HG02571 (cell line): ENCODE results near the gene NCAPD3.
A peak's percentile ranks its signal among the peaks of the same experiment; 100 is the strongest.

Experiments used
- ATAC-seq: cut with Tn5 transposase; IDR thresholded peaks from one replicate; pipeline ENCODE4 v1.9.1; 2021; ENCODE audit warnings: mild to moderate bottlenecking, moderate library complexity; ENCODE audit not compliant: unreplicated experiment

The NCAPD3 gene

DNA sequence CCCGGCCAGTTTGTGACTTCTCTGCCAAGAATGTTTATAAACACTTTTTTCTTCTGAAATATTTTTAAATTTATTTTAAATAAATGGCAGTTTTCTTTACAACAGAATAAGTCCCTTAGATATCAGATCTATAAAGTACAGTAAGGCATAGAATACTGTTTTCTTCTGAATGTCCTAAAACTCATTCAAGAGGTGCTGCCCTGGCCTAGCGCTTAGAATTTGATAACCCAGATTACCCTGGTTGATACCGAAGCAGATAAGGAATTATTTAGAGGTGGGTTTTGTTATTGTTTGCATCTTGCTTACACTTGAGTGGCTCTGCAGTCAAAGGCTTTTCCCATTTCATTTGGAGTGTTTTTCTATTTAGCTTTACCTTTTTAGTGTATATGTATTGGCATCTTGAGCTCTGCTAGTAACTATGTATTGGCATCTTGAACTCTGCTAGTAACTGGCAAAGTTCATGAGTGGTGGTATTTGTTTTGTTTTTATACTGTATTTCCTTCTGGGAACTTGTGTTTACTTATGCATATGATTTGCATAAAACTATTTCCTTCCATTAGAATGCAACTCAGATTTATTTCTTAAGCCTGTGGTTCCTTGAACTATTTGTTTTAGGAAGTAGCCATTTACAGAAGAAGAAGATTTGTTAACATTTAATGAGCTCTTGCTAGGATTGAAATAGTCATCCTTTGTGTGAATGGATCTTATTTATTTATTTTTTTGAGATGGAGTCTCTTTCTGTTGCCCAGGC is 30.8 kb upstream of the NCAPD3 start:
- no peak for ATAC-seq

- peak; percentile 99 for ATAC-seq
Observed at GRCh38 chr11:134253188-134253993, 29.6 kb upstream of the NCAPD3 start, which contains the start of the genes ACAD8 and THYN1. ACAD8 (plus strand) TSS chr11:134253568; CDS start chr11:134253601, 33 bp downstream. THYN1 (minus strand) TSS chr11:134253352; CDS start chr11:134252882, 470 bp downstream.

DNA sequence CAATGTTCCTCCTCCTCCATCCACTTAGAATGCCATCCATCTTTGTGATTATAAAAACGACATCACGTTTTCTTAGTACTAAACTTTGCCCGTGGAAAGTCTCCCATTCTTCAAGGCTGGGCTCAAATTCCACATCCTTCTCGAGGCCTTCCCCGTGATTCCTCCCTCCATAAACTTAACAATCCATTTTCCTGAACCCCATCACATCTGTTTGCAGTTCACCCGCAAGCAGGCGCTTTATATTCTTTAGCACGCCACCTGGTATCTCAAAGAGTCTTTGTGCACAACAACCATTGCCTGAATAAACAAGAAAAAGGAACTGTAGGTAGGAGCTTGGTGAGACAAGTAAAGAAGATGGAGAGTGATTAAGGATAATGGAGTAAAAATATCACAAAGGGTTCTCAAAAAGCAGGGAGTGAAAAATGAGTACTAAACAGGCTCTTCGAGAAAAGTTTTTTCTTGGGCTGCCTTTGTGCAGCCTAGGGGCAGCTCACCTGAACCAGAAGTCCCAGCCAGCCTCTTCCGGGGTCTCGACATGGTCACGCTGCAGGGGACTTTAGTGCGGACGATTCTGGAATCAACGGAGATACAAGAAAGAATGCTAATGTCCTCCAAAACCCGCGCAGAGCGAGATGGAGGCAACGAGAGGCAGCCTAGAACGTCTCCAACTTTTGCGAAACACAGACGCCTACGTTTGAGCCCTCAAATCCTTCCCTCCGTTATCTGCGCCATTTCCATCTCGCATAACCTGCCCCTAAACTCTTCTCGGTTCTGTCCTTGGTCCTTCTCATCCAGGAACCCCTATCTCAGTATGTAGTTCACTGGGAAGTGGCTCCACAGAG is 28.8 kb upstream of the NCAPD3 start:
- ATAC-seq: no peak

DNA sequence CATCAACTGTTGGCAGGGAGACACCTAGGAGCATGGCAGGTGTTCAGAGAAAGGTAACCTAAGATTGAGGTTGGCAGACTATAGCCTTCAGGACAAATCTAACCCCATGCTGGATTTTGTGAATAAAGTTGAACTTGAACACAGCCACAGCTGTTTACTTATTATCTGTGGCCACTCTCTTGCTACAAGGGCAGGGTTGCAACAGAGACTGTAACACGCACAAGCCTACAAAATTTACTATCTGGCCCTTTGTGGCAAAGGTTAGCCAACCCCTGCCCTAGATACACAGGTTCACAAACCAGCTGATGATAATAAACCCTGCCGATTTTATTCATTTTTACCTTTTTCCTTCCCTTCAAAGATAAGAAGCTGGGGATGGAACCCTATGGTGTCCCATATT is 26.9 kb upstream of the NCAPD3 start:
- ATAC-seq: no peak

DNA sequence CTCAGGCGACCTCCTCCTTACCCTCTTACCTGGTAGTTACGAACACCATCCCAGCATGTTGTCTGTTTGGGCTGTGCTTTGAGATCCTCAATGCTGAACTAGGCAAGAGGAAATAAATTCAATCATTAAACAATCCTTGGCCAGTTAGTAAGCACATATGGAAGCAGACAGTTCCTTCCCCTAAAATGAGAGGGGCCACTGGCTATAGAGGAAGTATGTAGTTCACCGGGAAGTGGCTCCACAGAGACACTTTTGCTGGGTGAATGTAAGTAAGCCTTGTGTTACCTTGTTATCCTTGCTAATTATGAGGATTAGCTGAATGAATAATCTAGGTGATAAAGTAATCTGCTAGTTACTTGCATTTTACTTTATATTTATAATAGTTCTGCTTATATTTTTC is 26.5 kb upstream of the NCAPD3 start:
- no peak for ATAC-seq

DNA sequence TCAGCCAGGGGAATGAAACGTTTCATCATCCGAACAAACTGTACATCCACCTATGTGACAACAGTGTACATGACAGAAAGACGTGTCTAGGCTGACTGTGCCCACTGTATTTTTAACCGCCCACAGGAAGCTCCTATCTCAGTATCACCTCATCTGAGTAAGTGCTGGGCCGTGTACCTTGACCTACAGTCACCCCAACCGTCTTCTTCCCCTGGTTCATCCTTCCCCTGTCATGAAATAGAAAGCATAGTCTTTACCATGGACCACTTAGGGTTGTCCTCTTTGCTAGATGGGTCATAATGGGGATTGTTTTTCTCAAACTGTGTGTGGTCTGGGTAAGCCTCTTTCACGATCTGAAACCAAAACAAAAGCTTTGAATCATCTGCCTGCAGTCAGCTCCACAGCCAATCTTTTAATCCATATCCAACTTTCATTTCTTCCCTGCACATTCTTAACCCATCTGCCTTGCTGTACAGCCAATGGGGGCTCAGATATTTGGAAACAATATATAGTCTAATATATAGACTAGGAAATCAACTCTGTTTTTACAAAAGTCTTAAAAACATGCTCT is 25.2 kb upstream of the NCAPD3 start:
- ATAC-seq: no peak

GRCh38 chr11:134246678-134247077 is 22.9 kb upstream of the NCAPD3 start:
- no peak for ATAC-seq

DNA sequence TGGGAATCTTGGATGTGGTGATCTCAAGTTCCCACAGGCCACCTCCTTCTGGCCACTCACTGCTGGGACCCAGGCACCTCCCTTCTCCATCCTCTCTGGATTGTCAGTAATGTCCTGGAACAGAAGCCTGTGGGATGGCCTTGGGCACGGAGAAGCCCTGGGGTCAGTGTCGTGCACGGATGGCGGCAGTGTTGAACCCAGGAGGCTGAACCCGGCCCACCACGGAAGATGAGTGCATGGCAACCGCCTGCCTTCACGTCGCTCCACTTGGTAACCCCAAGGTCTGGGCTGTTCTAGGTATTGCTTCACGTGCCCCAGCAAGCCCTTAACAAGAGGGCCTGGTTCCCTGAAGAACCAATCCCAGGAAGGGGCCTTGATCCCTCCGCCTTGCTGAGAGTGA is 22.3 kb upstream of the NCAPD3 start:
- no peak for ATAC-seq

DNA sequence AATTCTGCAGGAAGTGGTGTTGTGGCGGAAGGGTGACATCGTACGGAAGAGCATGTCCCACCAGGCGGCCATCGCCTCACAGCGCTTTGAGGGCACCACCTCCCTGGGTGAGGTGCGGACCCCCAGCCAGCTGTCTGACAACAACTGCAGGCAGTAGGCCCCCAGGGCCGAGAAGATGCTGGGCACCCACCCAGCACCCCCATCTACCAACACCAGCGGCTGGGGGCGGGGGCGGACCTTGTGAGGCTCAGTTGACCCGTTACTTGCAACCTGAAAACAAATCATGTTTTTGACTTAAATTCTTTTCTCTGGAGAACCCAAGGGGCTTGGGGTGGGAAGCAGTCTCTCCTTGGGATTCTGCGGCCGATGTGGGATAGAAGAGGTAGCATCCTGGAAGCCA is 21.7 kb upstream of the NCAPD3 start:
- ATAC-seq: no peak

DNA sequence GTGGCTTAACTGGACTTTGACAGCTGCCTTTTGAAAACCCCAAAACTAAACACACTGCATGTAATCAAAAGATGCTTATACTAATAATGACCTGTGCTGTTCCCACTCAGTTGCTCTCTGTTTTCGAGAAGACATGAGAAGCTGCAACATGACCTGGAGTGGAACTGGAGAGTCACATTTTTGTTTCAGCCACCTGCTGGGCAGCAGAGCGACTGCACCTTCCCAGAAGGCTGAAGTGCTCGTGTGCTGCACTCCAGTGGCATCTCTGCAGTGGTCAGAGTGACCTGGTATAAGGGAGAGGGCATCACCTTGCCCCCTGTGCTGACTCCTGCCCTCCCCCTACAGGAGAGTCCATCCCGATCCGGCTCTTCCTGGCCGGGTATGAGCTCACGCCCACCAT is 20.8 kb upstream of the NCAPD3 start:
- ATAC-seq: peak; percentile 48

GRCh38 chr11:134243913-134244312 is 20.1 kb upstream of the NCAPD3 start:
- no peak for ATAC-seq

- ATAC-seq: no peak
Observed at GRCh38 chr11:134242376-134242775, 18.6 kb upstream of the NCAPD3 start.

- no peak for ATAC-seq
Observed at GRCh38 chr11:134240592-134240991, 16.8 kb upstream of the NCAPD3 start.

DNA sequence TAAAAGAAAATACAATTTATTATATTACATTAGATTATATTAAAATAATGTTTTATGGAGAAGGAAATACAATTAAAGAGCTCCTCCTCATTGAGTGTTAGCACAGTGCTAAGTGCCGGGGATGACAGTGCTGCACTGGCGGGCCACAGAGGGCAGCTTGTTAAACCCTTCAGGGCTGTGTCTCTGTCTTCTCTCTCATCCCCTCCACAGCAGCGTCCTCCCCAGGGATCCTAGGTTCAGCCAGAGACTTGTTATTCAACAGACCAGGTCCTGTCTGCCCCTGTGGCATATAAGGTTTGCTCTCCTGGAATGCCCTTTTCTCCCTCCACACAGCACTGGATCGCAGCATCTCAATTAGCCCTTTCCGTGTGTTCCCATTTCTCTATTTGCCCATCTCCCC is 15.2 kb upstream of the NCAPD3 start:
- ATAC-seq: no peak

DNA sequence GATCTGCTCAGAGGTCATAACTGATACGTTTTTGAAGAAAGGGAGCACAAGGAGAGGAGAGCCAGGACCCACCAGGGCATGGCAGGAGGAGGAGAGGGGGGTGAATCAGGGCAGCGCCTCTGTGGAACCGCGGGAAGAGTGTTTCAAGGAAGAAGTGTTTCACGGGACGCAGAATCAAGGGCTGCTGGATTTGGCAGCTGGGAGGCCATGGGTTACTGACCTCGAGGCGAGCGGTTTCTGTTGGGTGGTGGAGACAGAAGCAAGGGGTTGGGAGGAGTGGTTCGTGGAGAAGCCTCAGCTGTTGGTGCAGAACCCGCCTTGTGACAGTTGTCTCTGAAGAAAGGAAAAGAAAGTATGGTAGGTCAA is 13.8 kb upstream of the NCAPD3 start:
- ATAC-seq: no peak

DNA sequence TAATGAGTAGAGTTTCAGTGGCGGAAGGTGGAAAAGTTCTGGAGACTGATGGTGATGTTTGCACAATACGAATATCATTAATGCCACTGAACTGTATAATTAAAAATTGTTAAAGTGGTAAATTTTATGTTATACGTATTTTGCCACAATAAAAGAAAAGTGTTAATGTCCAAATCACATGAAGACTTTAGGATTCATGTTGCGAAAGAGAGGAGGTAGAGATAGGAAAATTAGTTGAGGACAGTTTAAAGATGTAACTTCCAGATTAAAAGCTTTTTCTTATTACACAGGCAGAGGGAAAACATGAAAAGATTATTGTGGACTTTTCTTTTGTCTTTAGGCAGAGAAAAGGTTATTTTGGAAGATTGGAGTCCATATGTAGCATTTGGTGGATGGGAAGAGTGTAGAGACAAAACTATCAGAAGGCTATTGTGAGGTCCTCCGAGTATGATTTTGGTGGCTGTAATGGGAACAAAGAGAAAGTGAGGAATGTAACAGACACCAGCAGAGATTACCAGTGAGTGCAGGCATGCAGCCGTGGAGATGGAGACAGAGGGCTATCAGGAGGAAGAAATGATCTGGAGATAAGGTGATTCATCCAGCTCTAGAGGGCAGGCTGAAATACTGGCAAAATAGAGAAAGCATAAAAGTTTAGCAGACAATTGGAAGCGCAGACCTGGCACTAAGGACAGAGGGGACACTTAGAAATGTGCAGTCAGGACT is 13.2 kb upstream of the NCAPD3 start:
- ATAC-seq: no peak

DNA sequence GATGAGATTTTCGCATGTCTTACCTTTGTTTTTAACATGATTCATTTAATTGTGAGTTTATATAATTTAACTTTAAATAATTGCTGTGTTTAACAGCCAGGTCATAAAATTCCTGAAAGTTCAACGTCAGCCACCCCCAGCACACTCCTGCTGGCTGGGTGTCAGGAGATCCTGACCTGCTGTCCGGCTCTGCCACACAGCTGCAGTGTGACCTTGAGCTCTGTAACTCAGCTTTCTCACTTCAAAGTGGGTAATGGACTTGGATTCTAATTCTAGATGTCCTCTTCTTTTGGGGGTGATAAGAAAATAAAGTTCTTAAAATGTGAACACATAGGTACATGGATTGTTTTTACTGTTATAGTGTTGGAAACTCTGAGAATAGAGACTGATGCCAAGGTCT is 11.6 kb upstream of the NCAPD3 start:
- no peak for ATAC-seq

- no peak for ATAC-seq
Observed at GRCh38 chr11:134233729-134234179, 10.0 kb upstream of the NCAPD3 start.

DNA sequence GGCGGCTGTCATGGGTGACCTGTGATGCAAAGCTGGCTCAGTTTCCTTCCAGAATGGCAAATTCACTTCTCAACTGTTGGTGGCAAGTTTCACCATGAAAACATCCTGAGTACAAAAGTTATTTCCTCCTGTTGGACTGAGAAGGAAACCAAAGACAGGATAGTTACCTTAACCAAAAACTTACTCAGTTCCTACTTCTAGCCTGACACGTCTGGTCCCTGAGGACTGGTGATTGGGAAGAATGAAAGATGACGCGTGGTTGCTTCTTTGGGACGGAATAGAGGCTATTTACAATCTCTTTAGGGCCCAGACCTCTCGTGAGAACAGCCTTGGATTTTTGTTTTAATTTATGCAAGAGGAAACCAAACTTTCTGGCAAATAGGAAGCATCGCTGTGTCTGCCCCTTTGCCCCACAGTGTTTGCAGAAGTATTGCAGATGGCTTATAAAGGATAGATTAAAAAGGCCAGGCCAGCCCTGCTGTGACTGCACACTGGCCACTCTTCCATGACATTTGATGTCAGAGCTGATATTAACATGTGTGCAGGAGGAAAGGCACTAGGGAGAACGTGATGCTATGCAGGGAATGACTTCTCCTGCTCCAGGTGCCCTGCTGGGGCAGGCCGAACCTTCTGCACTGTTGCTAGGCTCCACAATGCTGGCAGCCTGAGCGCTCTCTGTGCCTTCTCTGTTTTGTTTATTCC is 8.3 kb upstream of the NCAPD3 start:
- ATAC-seq: no peak

- ATAC-seq: no peak
Observed at GRCh38 chr11:134230339-134230738, 6.6 kb upstream of the NCAPD3 start.
